ENCODE measurements around the gene SKOR1. TPM values are rescaled to one million over a fixed set of nuclear protein-coding genes. Genes with fewer than 3 reads are reported as not detected.

SKOR1 gene
- total and polyA plus RNA-seq, 2 experiments from 2014 or later = 0.23 to 0.52 TPM

- H3K27ac ChIP-seq = no peak overlapping the region
- 6% methylated on average over 27 of the region's 88 CpGs for WGBS (ENCODE audit: low lambda C conversion rate, missing lambda C conversion rate)
- no peaks in the 10 kb centered on the region for H3K9me3 ChIP-seq (ENCODE audit: low read depth)
- no peak overlapping the region for H3K4me3 ChIP-seq
- H3K9me2 ChIP-seq (replicated peaks; ENCODE audit: insufficient read depth) = no peaks in the 10 kb centered on the region
- H3K4me2 ChIP-seq = peak overlapping the region; percentile 77
- DNase-seq (ENCODE audit: low spot score) = no peak
- H2AFZ ChIP-seq = peak overlapping the region; percentile 56
- H4K20me1 ChIP-seq (ENCODE audit: insufficient read depth, poor library complexity, severe bottlenecking) = no peaks in the 10 kb centered on the region
- H3K79me2 ChIP-seq = no peaks in the 10 kb centered on the region
- peaks cover 39% of the 10 kb centered on the region for H3K4me1 ChIP-seq (ENCODE audit: insufficient read depth)
- no peaks in the 10 kb centered on the region for H3K36me3 ChIP-seq (replicated peaks; ENCODE audit: insufficient read depth, low read depth)
- peaks cover 94% of the 10 kb centered on the region for H3K27me3 ChIP-seq
- TF ChIP-seq CTCF (IDR thresholded peaks at IDR 0.05; ENCODE audit: poor library complexity) = no peak
- peak; percentile 90 for TF ChIP-seq EZH2phosphoT487 (IDR thresholded peaks at IDR 0.05; ENCODE audit: low read depth, severe bottlenecking, unreplicated experiment)
Measured at GRCh38 chr15:67826717-67827561, 1.6 kb downstream of the SKOR1 start.

GRCh38 chr15:67827562-67828277 lies 2.4 kb downstream of the SKOR1 start:
- H3K4me1 ChIP-seq (ENCODE audit: insufficient read depth) = peaks cover 43% of the 10 kb centered on the region
- peak overlapping the region; percentile 56 for H2AFZ ChIP-seq
- no peaks in the 10 kb centered on the region for H3K9me3 ChIP-seq (ENCODE audit: low read depth)
- peak overlapping the region; percentile 77 for H3K4me2 ChIP-seq
- WGBS (ENCODE audit: low lambda C conversion rate, missing lambda C conversion rate) = 7% methylated on average over 90 of the region's 91 CpGs
- TF ChIP-seq EZH2phosphoT487 (IDR thresholded peaks at IDR 0.05; ENCODE audit: low read depth, severe bottlenecking, unreplicated experiment) (peak; percentile 38), CTCF (IDR thresholded peaks at IDR 0.05; ENCODE audit: poor library complexity) (no peak), EZH2 (IDR thresholded peaks at IDR 0.05; ENCODE audit: borderline replicate concordance) (peak; percentile 89)
- H3K79me2 ChIP-seq = no peaks in the 10 kb centered on the region
- H3K27ac ChIP-seq = no peak overlapping the region
- peaks cover 94% of the 10 kb centered on the region for H3K27me3 ChIP-seq
- H3K4me3 ChIP-seq = no peak overlapping the region
- no peaks in the 10 kb centered on the region for H3K36me3 ChIP-seq (replicated peaks; ENCODE audit: insufficient read depth, low read depth)
- H4K20me1 ChIP-seq (ENCODE audit: insufficient read depth, poor library complexity, severe bottlenecking) = no peaks in the 10 kb centered on the region
- no peaks in the 10 kb centered on the region for H3K9me2 ChIP-seq (replicated peaks; ENCODE audit: insufficient read depth)
- DNase-seq (ENCODE audit: low spot score) = no peak

- H3K79me2 ChIP-seq = no peaks in the 10 kb centered on the region
- no peaks in the 10 kb centered on the region for H3K9me3 ChIP-seq (ENCODE audit: low read depth)
- DNase-seq (ENCODE audit: low spot score) = no peak
- peak overlapping the region; percentile 56 for H2AFZ ChIP-seq
- WGBS (ENCODE audit: low lambda C conversion rate, missing lambda C conversion rate) = 7% methylated on average over 39 of the region's 40 CpGs
- no peaks in the 10 kb centered on the region for H3K36me3 ChIP-seq (replicated peaks; ENCODE audit: insufficient read depth, low read depth)
- H3K27me3 ChIP-seq = peaks cover 95% of the 10 kb centered on the region
- no peak overlapping the region for H3K27ac ChIP-seq
- TF ChIP-seq CTCF (IDR thresholded peaks at IDR 0.05; ENCODE audit: poor library complexity) (no peak), EZH2phosphoT487 (IDR thresholded peaks at IDR 0.05; ENCODE audit: low read depth, severe bottlenecking, unreplicated experiment) (no peak), EZH2 (IDR thresholded peaks at IDR 0.05; ENCODE audit: borderline replicate concordance) (peak; percentile 73)
- peak overlapping the region; percentile 77 for H3K4me2 ChIP-seq
- no peaks in the 10 kb centered on the region for H4K20me1 ChIP-seq (ENCODE audit: insufficient read depth, poor library complexity, severe bottlenecking)
- peaks cover 50% of the 10 kb centered on the region for H3K4me1 ChIP-seq (ENCODE audit: insufficient read depth)
- no peak overlapping the region for H3K4me3 ChIP-seq
- no peaks in the 10 kb centered on the region for H3K9me2 ChIP-seq (replicated peaks; ENCODE audit: insufficient read depth)
Measured at GRCh38 chr15:67828278-67828968, 3.1 kb downstream of the SKOR1 start.
